HCT116 (cell line): ENCODE measurements around the gene BEND6.

ENCODE experiments used
- TCF7L2 ChIP-seq: IDR thresholded peaks from 2 replicates; pipeline ENCODE4 v1.7.0; 2011; ENCODE audit warnings: borderline replicate concordance, inconsistent platforms; ENCODE audit not compliant: insufficient read depth, insufficient read length; ENCODE audit errors: extremely low read depth
- TF ChIP-seq, protein P1 (sequence below), 3 experiments: fragments of 200-600 bp in 1 of 3; sonication (generic) in 1 of 3; IDR thresholded peaks in 2 of 3; conservative IDR thresholded peaks in 1 of 3; 2 replicates each; pipeline ENCODE4 v1.5.1; 2012 to 2017; ENCODE audit warnings: low read depth in 2 of 3, low read length in 2 of 3, antibody characterized with exemption in 1 of 3, borderline replicate concordance in 1 of 3, control low read depth in 1 of 3, mild to moderate bottlenecking in 1 of 3, mixed read lengths in 1 of 3, mixed run types in 1 of 3, moderate library complexity in 1 of 3; ENCODE audit not compliant: insufficient read depth in 1 of 3

DNA sequence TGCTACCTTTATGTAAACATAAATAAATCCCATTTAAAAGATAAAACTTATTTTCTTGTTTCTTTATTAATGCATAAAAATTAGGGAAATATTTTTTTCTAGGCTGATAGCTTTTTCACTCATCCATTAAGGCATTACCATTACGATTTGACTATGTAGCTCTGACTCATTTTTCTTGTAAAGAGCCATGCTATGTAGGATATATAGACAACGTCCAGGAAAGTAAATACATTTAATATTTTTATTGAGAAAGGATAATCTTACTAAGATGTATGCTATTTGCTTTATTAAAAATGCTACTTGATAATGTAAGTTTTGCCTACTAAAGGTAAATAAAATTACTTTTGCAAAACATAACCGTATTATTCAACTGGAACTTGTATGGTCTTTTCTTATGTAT is 72.4 kb downstream of the BEND6 start:
- TF ChIP-seq, protein P1, sequence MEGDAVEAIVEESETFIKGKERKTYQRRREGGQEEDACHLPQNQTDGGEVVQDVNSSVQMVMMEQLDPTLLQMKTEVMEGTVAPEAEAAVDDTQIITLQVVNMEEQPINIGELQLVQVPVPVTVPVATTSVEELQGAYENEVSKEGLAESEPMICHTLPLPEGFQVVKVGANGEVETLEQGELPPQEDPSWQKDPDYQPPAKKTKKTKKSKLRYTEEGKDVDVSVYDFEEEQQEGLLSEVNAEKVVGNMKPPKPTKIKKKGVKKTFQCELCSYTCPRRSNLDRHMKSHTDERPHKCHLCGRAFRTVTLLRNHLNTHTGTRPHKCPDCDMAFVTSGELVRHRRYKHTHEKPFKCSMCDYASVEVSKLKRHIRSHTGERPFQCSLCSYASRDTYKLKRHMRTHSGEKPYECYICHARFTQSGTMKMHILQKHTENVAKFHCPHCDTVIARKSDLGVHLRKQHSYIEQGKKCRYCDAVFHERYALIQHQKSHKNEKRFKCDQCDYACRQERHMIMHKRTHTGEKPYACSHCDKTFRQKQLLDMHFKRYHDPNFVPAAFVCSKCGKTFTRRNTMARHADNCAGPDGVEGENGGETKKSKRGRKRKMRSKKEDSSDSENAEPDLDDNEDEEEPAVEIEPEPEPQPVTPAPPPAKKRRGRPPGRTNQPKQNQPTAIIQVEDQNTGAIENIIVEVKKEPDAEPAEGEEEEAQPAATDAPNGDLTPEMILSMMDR (IDR thresholded peaks at IDR 0.05 in 2 of 3, conservative IDR thresholded peaks at IDR 0.05 in 1 of 3; ENCODE audit: borderline replicate concordance in 1 of 3, insufficient read depth in 1 of 3, low read depth in 2 of 3, low read length in 2 of 3): no peak
- no peak for TF ChIP-seq TCF7L2
